Muscle of back (tissue), 11 donors: ENCODE results near the gene SHANK1. TPM values are rescaled to one million over a fixed set of nuclear protein-coding genes. Genes with fewer than 3 reads are reported as not detected.

ENCODE experiments used
- DNase-seq, 3 donors: peaks; one replicate each; pipeline versions ENCODE4 v3.0.0 to v3.0.0-alpha.2; 2013
- polyA plus RNA-seq, 10 donors: library from polyadenylated mRNA; unstranded; fragments of 120-200 nt; gene quantifications; one replicate each; pipeline ENCODE4 v1.2.1, GENCODE V29; 2013; ENCODE audit not compliant: insufficient read length in 10 of 10

SHANK1 gene
- polyA plus RNA-seq, 10 donors = 13.4 to 36.5 (median 27.3) TPM

- DNase-seq = no peak
Observed at GRCh38 chr19:50660088-50660366, 59.6 kb downstream of the SHANK1 start.

GRCh38 chr19:50659318-50660087 lies 60.1 kb downstream of the SHANK1 start:
- DNase-seq = no peak

- peak; percentile 63 to 72 (median 69) for DNase-seq
Observed at GRCh38 chr19:50658441-50659317, 60.9 kb downstream of the SHANK1 start.

- peak; percentile 76 to 97 (median 86) for DNase-seq
Observed at GRCh38 chr19:50657712-50658440, 61.7 kb downstream of the SHANK1 start.

- no peak for DNase-seq
Observed at GRCh38 chr19:50657222-50657669, 62.4 kb downstream of the SHANK1 start.

- no peak for DNase-seq
Observed at GRCh38 chr19:50654882-50655281, 64.7 kb downstream of the SHANK1 start.

- DNase-seq = no peak
Observed at GRCh38 chr19:50652722-50653121, 66.9 kb downstream of the SHANK1 start.

- DNase-seq = no peak
Observed at GRCh38 chr19:50651174-50651573, 68.4 kb downstream of the SHANK1 start.

- DNase-seq = no peak
Observed at GRCh38 chr19:50649433-50650391, 69.9 kb downstream of the SHANK1 start, which contains the start of gene C19orf81. TSS of gene C19orf81 (plus strand) at chr19:50649445. CDS start at chr19:50649445, 0 bp downstream.

GRCh38 chr19:50648659-50649058 lies 70.9 kb downstream of the SHANK1 start:
- no peak for DNase-seq

- DNase-seq = no peak
Observed at GRCh38 chr19:50647879-50648615, 71.6 kb downstream of the SHANK1 start.

GRCh38 chr19:50646074-50646807 lies 73.4 kb downstream of the SHANK1 start:
- peak in 1 of 3 donors; percentile 23 for DNase-seq

GRCh38 chr19:50645107-50645506 lies 74.5 kb downstream of the SHANK1 start:
- DNase-seq = no peak

- no peak for DNase-seq
Observed at GRCh38 chr19:50644315-50644915, 75.2 kb downstream of the SHANK1 start.

- DNase-seq = no peak
Observed at GRCh38 chr19:50640368-50640767, 79.2 kb downstream of the SHANK1 start.

GRCh38 chr19:50639121-50640112 lies 80.2 kb downstream of the SHANK1 start, which contains the start of gene SYT3:
TSS of gene SYT3 (minus strand) at chr19:50639881. CDS start at chr19:50637411, 2,470 bp downstream.
- DNase-seq = peak; percentile 10 to 48 (median 10)

GRCh38 chr19:50638600-50638999 lies 81.0 kb downstream of the SHANK1 start:
- no peak for DNase-seq
